NCI-H510A treated with DMSO at 0.1 percent for 48 hours (cell line): ENCODE data around the gene UTF1.
"Not testable (repeated sequence)": the region's sequence is repeated elsewhere in the genome, so short reads cannot be mapped to it uniquely, and the experiment has no call there.

Experiments
- DNase-seq: peaks from one replicate; lab custom pipeline; 2025; lab: John Stamatoyannopoulos, UW

UTF1 gene

GRCh38 chr10:133265052-133265451 lies 35.0 kb downstream of the UTF1 start:
- not testable (repeated sequence) for DNase-seq

DNA sequence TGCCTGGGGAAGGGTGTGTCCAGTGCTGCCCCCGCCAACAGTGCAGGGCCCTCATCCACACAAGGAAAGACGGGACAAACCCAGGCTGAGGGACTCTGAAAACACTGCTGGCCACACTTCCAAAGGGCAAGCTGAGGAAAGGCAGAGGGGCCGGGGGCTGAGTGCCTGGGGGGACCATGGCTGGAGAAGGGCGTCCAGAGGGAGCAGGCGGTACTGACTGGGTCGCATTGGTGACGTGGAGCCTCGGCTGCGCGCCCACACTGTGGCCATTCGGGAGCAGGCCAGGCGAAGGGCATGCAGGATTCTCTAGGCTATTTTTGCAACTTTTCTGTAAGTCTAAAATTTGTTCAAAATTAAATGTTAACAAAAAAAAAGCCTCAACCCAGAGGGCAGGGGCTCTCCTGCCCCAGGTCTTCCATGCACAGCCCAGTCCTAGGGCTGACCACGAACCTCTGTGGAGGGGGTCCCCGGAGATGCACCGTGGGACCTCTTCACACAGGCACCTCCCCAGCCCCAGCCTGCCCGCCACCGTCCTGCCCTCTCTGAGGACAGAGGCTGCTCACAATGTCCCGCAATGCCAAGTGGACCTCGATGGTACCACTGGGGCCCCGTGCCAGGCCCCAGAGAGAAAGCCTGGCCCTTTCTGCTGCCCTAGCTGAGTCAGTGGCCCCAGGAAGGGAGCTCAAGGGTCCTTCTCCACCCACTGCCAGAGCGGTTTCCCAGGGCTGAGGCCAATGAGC lies 36.2 kb downstream of the UTF1 start:
- no peak for DNase-seq

DNA sequence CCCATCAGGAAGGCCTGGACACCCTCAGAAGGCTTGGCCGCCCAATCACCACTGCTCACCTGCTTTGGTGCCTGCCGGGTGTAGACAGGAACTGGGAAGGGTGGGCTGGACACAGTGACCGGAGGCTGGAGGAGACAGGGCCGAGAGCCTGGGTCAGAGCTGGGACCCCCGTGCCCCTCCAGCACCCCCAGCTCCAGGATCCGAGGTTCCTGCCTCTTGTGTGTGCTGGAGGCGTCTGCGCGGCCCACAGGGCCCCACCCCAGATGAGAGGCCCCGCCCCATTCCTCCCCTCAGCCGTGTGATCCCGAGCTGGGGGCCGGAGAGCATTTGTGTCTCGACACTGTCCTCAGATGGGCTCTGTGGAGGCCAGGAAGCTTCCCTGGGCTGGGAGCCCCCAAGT lies 37.3 kb downstream of the UTF1 start:
- no peak for DNase-seq

- no peak for DNase-seq
Observed at GRCh38 chr10:133267829-133268228, 37.8 kb downstream of the UTF1 start.

- DNase-seq: no peak
Observed at GRCh38 chr10:133268532-133268931, 38.5 kb downstream of the UTF1 start.

- no peak for DNase-seq
Observed at GRCh38 chr10:133269367-133269766, 39.4 kb downstream of the UTF1 start.

GRCh38 chr10:133270204-133270603 lies 40.2 kb downstream of the UTF1 start:
- DNase-seq: no peak

GRCh38 chr10:133270773-133271297 lies 40.8 kb downstream of the UTF1 start:
- DNase-seq: no peak

GRCh38 chr10:133271521-133272300 lies 41.7 kb downstream of the UTF1 start:
- DNase-seq: no peak

- DNase-seq: no peak
Observed at GRCh38 chr10:133272301-133272963, 42.4 kb downstream of the UTF1 start.

DNA sequence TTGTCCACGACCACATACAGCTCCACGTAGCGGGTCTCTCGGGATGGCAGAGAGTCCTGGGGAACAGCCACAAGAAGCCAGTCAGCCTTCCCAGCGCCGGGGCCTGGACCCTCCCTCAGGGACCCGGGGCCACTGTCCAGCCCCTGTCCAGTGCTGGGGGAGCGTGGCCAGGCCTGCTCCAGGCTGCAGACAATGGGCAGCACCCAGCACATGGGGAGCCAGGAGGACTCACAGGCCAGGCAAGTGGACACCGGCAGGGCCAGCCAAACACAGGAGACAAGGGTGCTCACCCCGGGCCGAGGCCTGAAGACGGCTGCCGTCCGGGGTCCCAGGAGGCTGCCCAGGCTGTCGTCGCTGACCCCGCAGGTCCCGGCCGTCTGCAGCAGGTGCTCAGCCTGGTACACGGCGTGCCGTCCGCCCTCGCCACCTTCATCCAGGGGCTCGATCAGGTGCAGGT lies 43.0 kb downstream of the UTF1 start:
- DNase-seq: no peak

- DNase-seq: no peak
Observed at GRCh38 chr10:133273534-133274143, 43.6 kb downstream of the UTF1 start.

GRCh38 chr10:133274751-133275683 lies 45.0 kb downstream of the UTF1 start:
- no peak for DNase-seq

- DNase-seq: no peak
Observed at GRCh38 chr10:133275684-133276092, 45.7 kb downstream of the UTF1 start.

GRCh38 chr10:133276100-133276434 lies 46.0 kb downstream of the UTF1 start:
- DNase-seq: no peak

DNA sequence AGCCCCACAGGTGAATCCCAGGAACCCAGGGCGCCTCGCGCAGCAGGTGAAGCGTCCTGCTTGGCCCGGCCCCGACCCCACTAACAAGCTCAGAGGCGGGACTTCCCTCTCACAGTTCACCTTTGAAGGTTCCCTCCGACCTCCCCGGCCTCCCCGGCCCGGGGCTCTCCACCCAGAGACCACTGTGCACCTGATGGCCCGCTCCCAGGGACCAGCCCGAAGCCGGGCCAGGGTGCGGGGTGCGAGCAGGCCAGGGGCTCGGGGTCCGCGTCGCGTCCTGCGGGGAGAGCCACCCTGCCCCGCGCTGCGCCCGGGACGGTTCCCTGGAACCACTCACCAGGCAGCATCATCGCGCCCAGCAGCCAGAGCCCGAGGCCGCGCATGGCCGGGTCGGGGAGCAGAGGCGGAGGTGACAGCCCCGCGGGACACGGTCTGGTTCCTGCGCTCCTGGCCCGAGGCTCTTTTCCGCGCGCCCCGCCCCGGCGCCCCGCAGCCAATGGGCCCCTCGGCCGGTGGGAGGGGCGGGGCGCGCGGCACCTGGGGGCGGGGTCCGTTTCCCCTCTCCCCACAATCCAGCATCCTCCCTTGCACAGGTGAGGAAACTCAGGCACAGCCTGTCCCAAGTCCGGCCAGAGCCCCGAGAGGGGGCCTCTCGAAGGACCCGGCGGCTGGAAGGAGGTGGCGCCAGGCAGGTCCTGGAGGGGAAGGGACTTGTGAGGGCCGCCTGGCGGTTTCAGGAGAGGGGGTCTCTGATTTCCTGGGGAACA lies 46.6 kb downstream of the UTF1 start, which contains the start of gene ADAM8:
TSS of gene ADAM8 (minus strand) at position 434 of the 767 bp plus-strand sequence. CDS start at position 383, 51 bp downstream.
- no peak for DNase-seq

- no peak for DNase-seq
Observed at GRCh38 chr10:133277277-133277992, 47.4 kb downstream of the UTF1 start.

GRCh38 chr10:133277993-133278576 lies 48.1 kb downstream of the UTF1 start:
- no peak for DNase-seq
